A549 (cell line): ENCODE data around the gene DNA2. TPM values are rescaled to one million over a fixed set of nuclear protein-coding genes. Genes with fewer than 3 reads are reported as not detected.

Experiments
- ATAC-seq, 2 experiments: fragments of 200-7000 bp in 1 of 2; fragments of >200 bp in 1 of 2; cut with Nextera tagmentation in 1 of 2; cut with Tn5 transposase in 1 of 2; 3 replicates each; pipeline versions ENCODE4 v1.8.0 to v1.9.1; 2018 to 2020; ENCODE audit warnings: mild to moderate bottlenecking in 1 of 2, moderate library complexity in 1 of 2
- CTCF ChIA-PET: fragments of 300-600 bp; sonication (Branson Sonifier 250); formaldehyde crosslinking; extraction: SDS; loops from one replicate; lab custom pipeline; 2021; ENCODE audit warnings: antibody characterized with exemption, inconsistent platforms; lab: Yijun Ruan, JAX
- POLR2A ChIA-PET: fragments of 350-600 bp; formaldehyde crosslinking; extraction: SDS; loops from one replicate; lab custom pipeline; 2021; ENCODE audit warnings: antibody characterized with exemption, inconsistent platforms; lab: Yijun Ruan, JAX
- DNase-seq, 2 experiments: peaks; one replicate each; pipeline versions ENCODE4 v3.0.0 to v3.0.0-alpha.2; 2011 to 2016; ENCODE audit warnings: low read depth in 1 of 2, low spot score in 1 of 2
- FAIRE-seq: peaks from 2 replicates; lab custom pipeline; 2011; peaks lifted over from hg19 to GRCh38; lab: Jason Lieb, UNC
- H3K27ac ChIP-seq, 2 experiments: fragments of >200 bp; sonication (Bioruptor Twin); formaldehyde crosslinking; 3 replicates each; pipeline ENCODE4 v1.5.1; 2016 to 2017
- H3K4me1 ChIP-seq: fragments of >200 bp; sonication (Bioruptor Twin); formaldehyde crosslinking; 3 replicates; pipeline ENCODE4 v1.6.1; 2016
- H3K4me2 ChIP-seq: fragments of >200 bp; sonication (Bioruptor Twin); formaldehyde crosslinking; 3 replicates; pipeline ENCODE4 v1.6.1; 2016
- H3K4me3 ChIP-seq: fragments of >200 bp; sonication (Bioruptor Twin); formaldehyde crosslinking; 3 replicates; pipeline ENCODE4 v1.5.1; 2016
- H3K9me3 ChIP-seq: fragments of >200 bp; sonication (Bioruptor Twin); formaldehyde crosslinking; 3 replicates; pipeline ENCODE4 v1.6.1; 2016
- BHLHE40 ChIP-seq: IDR thresholded peaks from 2 replicates; pipeline ENCODE4 v1.6.1; 2012; ENCODE audit warnings: low read depth, low read length, inconsistent platforms
- CTCF ChIP-seq: fragments of >200 bp; sonication (Bioruptor Twin); formaldehyde crosslinking; IDR thresholded peaks from 3 replicates; pipeline ENCODE4 v1.5.1; 2016
- FOSB ChIP-seq: fragments of 250-450 bp; sonication (Bioruptor Pico); IDR thresholded peaks from 2 replicates; pipeline ENCODE4 v1.5.0; 2020; ENCODE audit warnings: mild to moderate bottlenecking, moderate library complexity
- FOXS1 ChIP-seq: fragments of 250-450 bp; sonication (Bioruptor Pico); IDR thresholded peaks from 2 replicates; pipeline ENCODE4 v1.5.0; 2020; ENCODE audit warnings: mild to moderate bottlenecking, moderate library complexity
- HDAC2 ChIP-seq: fragments of 200-600 bp; sonication (generic); IDR thresholded peaks from 2 replicates; pipeline ENCODE4 v1.6.1; 2016
- HES2 ChIP-seq: fragments of >200 bp; sonication (Bioruptor Twin); formaldehyde crosslinking; IDR thresholded peaks from 2 replicates; pipeline ENCODE4 v1.6.1; 2016
- HOXA7 ChIP-seq: fragments of 250-450 bp; sonication (Bioruptor Pico); IDR thresholded peaks from 2 replicates; pipeline ENCODE4 v1.5.0; 2020; ENCODE audit warnings: mild to moderate bottlenecking, moderate library complexity
- HOXB13 ChIP-seq: fragments of 250-450 bp; sonication (Bioruptor Pico); IDR thresholded peaks from 2 replicates; pipeline ENCODE4 v1.5.0; 2020; ENCODE audit warnings: low read depth, mild to moderate bottlenecking, moderate library complexity
- HOXB5 ChIP-seq: fragments of 250-450 bp; sonication (Bioruptor Pico); IDR thresholded peaks from 2 replicates; pipeline ENCODE4 v1.5.0; 2020; ENCODE audit warnings: mild to moderate bottlenecking, moderate library complexity
- KDM1A ChIP-seq: fragments of 200-600 bp; sonication (generic); IDR thresholded peaks from 2 replicates; pipeline ENCODE4 v1.6.1; 2016; ENCODE audit warnings: low read depth, mild to moderate bottlenecking
- KDM5A ChIP-seq: fragments of 200-600 bp; sonication (generic); IDR thresholded peaks from 2 replicates; pipeline ENCODE4 v1.6.1; 2016; ENCODE audit warnings: antibody characterized with exemption, mild to moderate bottlenecking
- MAFK ChIP-seq: fragments of 450-650 bp; IDR thresholded peaks from 2 replicates; pipeline ENCODE4 v1.6.1; 2014; ENCODE audit not compliant: partially characterized antibody
- MYC ChIP-seq: IDR thresholded peaks from 2 replicates; pipeline ENCODE4 v1.6.1; 2012; ENCODE audit warnings: mild to moderate bottlenecking, inconsistent platforms, low read length, improper control_type of control experiment, borderline replicate concordance
- NFE2L2 ChIP-seq: fragments of 150-350 bp; conservative IDR thresholded peaks from 2 replicates; pipeline ENCODE4 v1.6.1; 2014; ENCODE audit warnings: low read length
- PBX3 ChIP-seq: IDR thresholded peaks from 2 replicates; pipeline ENCODE4 v1.6.1; 2012
- PHF8 ChIP-seq: fragments of 200-600 bp; sonication (generic); IDR thresholded peaks from 2 replicates; pipeline ENCODE4 v1.6.1; 2016; ENCODE audit warnings: low read depth, mild to moderate bottlenecking, antibody characterized with exemption, moderate library complexity, borderline replicate concordance
- RAD21 ChIP-seq, 2 experiments: fragments of >200 bp in 1 of 2; sonication (Bioruptor Twin) in 1 of 2; formaldehyde crosslinking in 1 of 2; IDR thresholded peaks in 1 of 2; conservative IDR thresholded peaks in 1 of 2; 2 replicates in 1 of 2; 3 replicates in 1 of 2; pipeline ENCODE4 v1.6.1; 2012 to 2018; ENCODE audit warnings: inconsistent platforms in 1 of 2
- RARB ChIP-seq: fragments of 250-450 bp; sonication (Bioruptor Pico); IDR thresholded peaks from 2 replicates; pipeline ENCODE4 v1.8.0; 2021; ENCODE audit warnings: mild to moderate bottlenecking, moderate library complexity
- TP53 ChIP-seq: fragments of 250-450 bp; sonication (Bioruptor Pico); IDR thresholded peaks from 2 replicates; pipeline ENCODE4 v1.5.0; 2021; ENCODE audit warnings: mild to moderate bottlenecking, moderate library complexity
- USF2 ChIP-seq: fragments of 450-650 bp; IDR thresholded peaks from 2 replicates; pipeline ENCODE4 v1.6.1; 2014; ENCODE audit warnings: antibody characterized with exemption
- WGBS: methylation state at CpG from one replicate; pipeline ENCODE4 v1.1.6; 2017; ENCODE audit errors: missing lambda C conversion rate; 5-methylcytosine and 5-hydroxymethylcytosine counted together
- polyA plus RNA-seq, 4 experiments: library from polyadenylated mRNA; depleted of rRNA in 3 of 4; stranded (reverse); fragments of >200 nt; fragmentation: RNase III in 1 of 4; extraction: RNeasy Plus Mini Kit Qiagen cat#74134 plus additional on column Dnase treatment in 1 of 4; gene quantifications; 2 replicates in 3 of 4; 3 replicates in 1 of 4; pipeline ENCODE4 v1.2.3, GENCODE V29; 2011 to 2017

Gene DNA2
- polyA plus RNA-seq, 2 of the 4 experiments (the other 2 are of a cell fraction): 16.5 to 20.1 TPM

GRCh38 chr10:68508090-68508489 lies 36.3 kb upstream of the DNA2 start:
- H3K27ac ChIP-seq: no peak overlapping the region
- no peak overlapping the region for H3K4me3 ChIP-seq
- H3K4me1 ChIP-seq: no peaks in the 10 kb centered on the region
- no peak for FAIRE-seq
- no peaks in the 10 kb centered on the region for H3K9me3 ChIP-seq
- CTCF ChIA-PET: no interaction called here
- DNase-seq: no peak
- 83% methylated on average over 6 of the region's 6 CpGs for WGBS
- POLR2A ChIA-PET: no interaction called here
- no peak for ATAC-seq
- TF ChIP-seq HOXB13 (CRISPR knock-in tag): no peak
- TF ChIP-seq HOXA7 (CRISPR knock-in tag): no peak
- H3K4me2 ChIP-seq: no peak overlapping the region

- CTCF ChIA-PET: no interaction called here
- no peak overlapping the region for H3K4me2 ChIP-seq
- POLR2A ChIA-PET: interaction anchor here (0.7 kb wide), 1 partner anchor 16 kb away, joined by 3 read pairs; no protein-coding TSS in a partner anchor
Observed at GRCh38 chr10:68506411-68506810, 34.6 kb upstream of the DNA2 start.

GRCh38 chr10:68502846-68503245 lies 31.1 kb upstream of the DNA2 start:
- CTCF ChIA-PET: no interaction called here
- no peak for FAIRE-seq

More at GRCh38 chr10:68506411-68506810, 34.6 kb upstream of the DNA2 start:
- Histone ChIP-seq H3K27ac (no peak overlapping the region), H3K4me1 (no peaks in the 10 kb centered on the region), H3K4me3 (no peak overlapping the region), H3K9me3 (no peaks in the 10 kb centered on the region)
- no peak for ATAC-seq
- FAIRE-seq: no peak
- WGBS: 93% methylated on average over 5 of the region's 5 CpGs
- DNase-seq: no peak
- no peak for TF ChIP-seq KDM1A

More at GRCh38 chr10:68502846-68503245, 31.1 kb upstream of the DNA2 start:
- H3K9me3 ChIP-seq: no peaks in the 10 kb centered on the region
- WGBS: 84% methylated on average over 1 of the region's 1 CpG
- no peak overlapping the region for H3K4me2 ChIP-seq
- ATAC-seq (no peak), DNase-seq (no peak)
- POLR2A ChIA-PET: no interaction called here
- TF ChIP-seq MAFK (no peak), RAD21 (conservative IDR thresholded peaks at IDR 0.05 in 1 of 2, IDR thresholded peaks at IDR 0.05 in 1 of 2) (no peak), PBX3 (no peak), RARB (CRISPR knock-in tag) (no peak), TP53 (CRISPR knock-in tag) (no peak), MYC (no peak), HES2 (no peak), HDAC2 (no peak), PHF8 (no peak), HOXB13 (CRISPR knock-in tag) (no peak), KDM5A (no peak), FOSB (CRISPR knock-in tag) (no peak), USF2 (no peak), HOXB5 (CRISPR knock-in tag) (no peak), BHLHE40 (no peak), FOXS1 (no peak), CTCF (no peak), NFE2L2 (no peak)
- H3K4me1 ChIP-seq: no peaks in the 10 kb centered on the region
- no peak overlapping the region for H3K4me3 ChIP-seq
- H3K27ac ChIP-seq: no peak overlapping the region
